ENCODE data around the gene TM7SF2. TPM values are rescaled to one million over a fixed set of nuclear protein-coding genes. Genes with fewer than 3 reads are reported as not detected.

The TM7SF2 gene
- total and polyA plus RNA-seq, 2 donors (not counting 1 experiment from before 2014, with no cell fraction given) = 23.9 to 28.5 TPM

DNA sequence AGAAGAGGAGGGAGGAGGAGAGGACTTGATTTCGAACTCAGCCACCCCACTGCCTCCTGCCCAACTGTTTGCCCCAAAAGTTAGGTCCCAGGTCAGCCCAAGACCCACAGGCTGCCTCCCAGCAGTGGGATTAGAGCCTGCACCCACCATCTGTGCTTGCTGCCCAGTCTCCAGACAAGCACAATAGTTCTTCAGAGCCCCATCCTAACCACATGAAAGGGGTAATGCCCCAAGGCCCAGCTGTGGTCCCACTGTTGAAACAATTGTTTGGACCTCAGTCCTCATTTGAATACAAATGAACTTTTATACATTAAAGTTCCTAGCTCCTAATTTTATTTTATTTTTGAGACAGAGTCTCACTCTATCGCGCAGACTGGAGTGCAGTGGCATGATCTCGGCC lies 21.0 kb upstream of the TM7SF2 start:
- DNase-seq (no peak), ATAC-seq (ENCODE audit: low read depth) (no peak)
- no peaks in the 10 kb centered on the region for H3K9me3 Mint-ChIP-seq (ENCODE audit: insufficient read depth)
- intact Hi-C loops (cut with micrococcal nuclease) = no loop called here
- ChIA-PET POLR2A (interaction anchor here (0.6 kb wide), 1 partner anchor 311 kb away, joined by 4 read pairs; no protein-coding TSS in a partner anchor), CTCF (interaction anchor here (0.7 to 1.7 kb wide), 3 partner anchors 12 to 588 kb away, joined by 3 to 5 read pairs (median 4); partner anchors contain the start of gene TM7SF2)
- TF ChIP-seq EZH2 (IDR thresholded peaks at IDR 0.05; ENCODE audit: borderline replicate concordance, insufficient read depth, low read depth, low read length, poor library complexity, severe bottlenecking) = no peak
- Histone ChIP-seq H3K4me2 (replicated peaks; ENCODE audit: low read depth, low read length, poor library complexity, severe bottlenecking) (no peak overlapping the region), H3K9ac (ENCODE audit: low read length) (no peak overlapping the region), H2AFZ (ENCODE audit: insufficient read depth, low read depth, low read length, poor library complexity, severe bottlenecking) (no peak overlapping the region), H3K27me3 (replicated peaks in 1 of 4; ENCODE audit: control extremely low read depth in 1 of 4, control insufficient read depth in 3 of 4, insufficient read depth in 4 of 4, low read length in 3 of 4) (no peaks in the 10 kb centered on the region), H3K9me3 (ENCODE audit: control extremely low read depth in 1 of 3, control insufficient read depth in 2 of 3, insufficient read depth in 1 of 3, low read length in 2 of 3) (peaks cover 0 to 1% (median 0%) of the 10 kb centered on the region in 3 donors), H3K4me1 (ENCODE audit: control insufficient read depth in 2 of 2, insufficient read depth in 2 of 2, low read length in 2 of 2) (peaks cover 1 to 3% of the 10 kb centered on the region in 2 donors), H4K20me1 (ENCODE audit: control insufficient read depth, insufficient read depth, low read length, poor library complexity, severe bottlenecking) (no peaks in the 10 kb centered on the region), H3K79me2 (ENCODE audit: control insufficient read depth, insufficient read depth, low read length) (peaks cover 8% of the 10 kb centered on the region), H3K36me3 (replicated peaks in 1 of 2; ENCODE audit: control extremely low read depth in 1 of 2, control insufficient read depth in 1 of 2, extremely low read depth in 1 of 2, insufficient read depth in 2 of 2, low read length in 1 of 2) (peaks cover 0 to 41% of the 10 kb centered on the region in 2 experiments), H3K4me3 (ENCODE audit: control extremely low read depth in 1 of 5, extremely low read depth in 1 of 5, insufficient read depth in 1 of 5, low read depth in 2 of 5, low read length in 4 of 5) (no peak overlapping the region), H3K27ac (ENCODE audit: low read length in 2 of 2) (no peak overlapping the region)
- 97% methylated on average over 4 of the region's 4 CpGs for WGBS (ENCODE audit: insufficient coverage)
- H3K27ac Mint-ChIP-seq = no peak overlapping the region
- no peak overlapping the region for H3K4me3 Mint-ChIP-seq
- no peaks in the 10 kb centered on the region for H3K27me3 Mint-ChIP-seq
- H3K4me1 Mint-ChIP-seq = peaks cover 4% of the 10 kb centered on the region

DNA sequence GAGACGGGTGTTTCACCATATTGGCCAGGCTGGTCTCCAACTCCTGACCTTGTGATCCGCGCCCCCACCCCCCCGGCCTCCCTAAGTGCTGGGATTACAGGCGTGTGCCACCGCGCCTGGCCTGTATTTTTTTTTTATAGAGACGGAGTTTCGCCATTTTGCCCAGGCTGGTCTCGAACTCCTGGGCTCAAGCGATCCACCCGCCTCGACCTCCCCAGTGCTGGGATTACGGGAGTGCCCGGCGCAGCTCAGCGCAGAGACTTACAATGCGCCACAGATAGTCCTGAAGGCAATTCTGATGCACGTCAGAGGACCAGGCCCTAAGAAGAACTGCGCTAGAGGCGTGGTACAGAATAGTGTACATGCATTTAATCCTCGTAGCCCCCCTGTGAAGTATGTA lies 16.2 kb upstream of the TM7SF2 start:
- Histone ChIP-seq H3K4me3 (ENCODE audit: control extremely low read depth in 1 of 5, extremely low read depth in 1 of 5, insufficient read depth in 1 of 5, low read depth in 2 of 5, low read length in 4 of 5) (peak overlapping the region in 2 of 5 experiments; percentile 73 to 90), H3K9ac (ENCODE audit: low read length) (peak overlapping the region; percentile 90), H4K20me1 (ENCODE audit: control insufficient read depth, insufficient read depth, low read length, poor library complexity, severe bottlenecking) (peaks cover 18% of the 10 kb centered on the region), H3K36me3 (replicated peaks in 1 of 2; ENCODE audit: control extremely low read depth in 1 of 2, control insufficient read depth in 1 of 2, extremely low read depth in 1 of 2, insufficient read depth in 2 of 2, low read length in 1 of 2) (peaks cover 0 to 15% of the 10 kb centered on the region in 2 experiments), H3K27ac (ENCODE audit: low read length in 2 of 2) (peak overlapping the region in 1 of 2 donors; percentile 81), H3K4me1 (ENCODE audit: control insufficient read depth in 2 of 2, insufficient read depth in 2 of 2, low read length in 2 of 2) (peaks cover 10 to 16% of the 10 kb centered on the region in 2 donors), H3K9me3 (ENCODE audit: control extremely low read depth in 1 of 3, control insufficient read depth in 2 of 3, insufficient read depth in 1 of 3, low read length in 2 of 3) (peaks cover 0 to 6% (median 0%) of the 10 kb centered on the region in 3 donors), H3K27me3 (replicated peaks in 1 of 4; ENCODE audit: control extremely low read depth in 1 of 4, control insufficient read depth in 3 of 4, insufficient read depth in 4 of 4, low read length in 3 of 4) (no peaks in the 10 kb centered on the region), H3K4me2 (replicated peaks; ENCODE audit: low read depth, low read length, poor library complexity, severe bottlenecking) (peak overlapping the region; percentile 92), H2AFZ (ENCODE audit: insufficient read depth, low read depth, low read length, poor library complexity, severe bottlenecking) (peak overlapping the region; percentile 88), H3K79me2 (ENCODE audit: control insufficient read depth, insufficient read depth, low read length) (peaks cover 28% of the 10 kb centered on the region)
- peak overlapping the region; percentile 96 for H3K4me3 Mint-ChIP-seq
- no peaks in the 10 kb centered on the region for H3K27me3 Mint-ChIP-seq
- no peak for DNase-seq
- intact Hi-C loops (cut with micrococcal nuclease) = no loop called here
- no peak for TF ChIP-seq EZH2 (IDR thresholded peaks at IDR 0.05; ENCODE audit: borderline replicate concordance, insufficient read depth, low read depth, low read length, poor library complexity, severe bottlenecking)
- TF ChIP-seq, protein P1, sequence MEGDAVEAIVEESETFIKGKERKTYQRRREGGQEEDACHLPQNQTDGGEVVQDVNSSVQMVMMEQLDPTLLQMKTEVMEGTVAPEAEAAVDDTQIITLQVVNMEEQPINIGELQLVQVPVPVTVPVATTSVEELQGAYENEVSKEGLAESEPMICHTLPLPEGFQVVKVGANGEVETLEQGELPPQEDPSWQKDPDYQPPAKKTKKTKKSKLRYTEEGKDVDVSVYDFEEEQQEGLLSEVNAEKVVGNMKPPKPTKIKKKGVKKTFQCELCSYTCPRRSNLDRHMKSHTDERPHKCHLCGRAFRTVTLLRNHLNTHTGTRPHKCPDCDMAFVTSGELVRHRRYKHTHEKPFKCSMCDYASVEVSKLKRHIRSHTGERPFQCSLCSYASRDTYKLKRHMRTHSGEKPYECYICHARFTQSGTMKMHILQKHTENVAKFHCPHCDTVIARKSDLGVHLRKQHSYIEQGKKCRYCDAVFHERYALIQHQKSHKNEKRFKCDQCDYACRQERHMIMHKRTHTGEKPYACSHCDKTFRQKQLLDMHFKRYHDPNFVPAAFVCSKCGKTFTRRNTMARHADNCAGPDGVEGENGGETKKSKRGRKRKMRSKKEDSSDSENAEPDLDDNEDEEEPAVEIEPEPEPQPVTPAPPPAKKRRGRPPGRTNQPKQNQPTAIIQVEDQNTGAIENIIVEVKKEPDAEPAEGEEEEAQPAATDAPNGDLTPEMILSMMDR (IDR thresholded peaks at IDR 0.05) = no peak
- H3K27ac Mint-ChIP-seq = peak overlapping the region; percentile 97
- no peaks in the 10 kb centered on the region for H3K9me3 Mint-ChIP-seq (ENCODE audit: insufficient read depth)
- no peak for ATAC-seq (ENCODE audit: low read depth)
- H3K4me1 Mint-ChIP-seq = peaks cover 24% of the 10 kb centered on the region
- CTCF ChIA-PET = interaction anchor here (0.9 to 10.2 kb wide), 4 partner anchors 15 to 249 kb away, joined by 3 to 96 read pairs (median 6); partner anchors contain the start of genes ARL2, FAU, MRPL49 and TM7SF2
- WGBS (ENCODE audit: insufficient coverage) = 93% methylated on average over 22 of the region's 22 CpGs
- POLR2A ChIA-PET = interaction anchor here (1.7 to 4.0 kb wide), 2 partner anchors 15 to 86 kb away, joined by 7 to 26 read pairs; partner anchors contain the start of genes CAPN1 and TM7SF2
